ENCODE data around the gene SLC23A1. TPM values are rescaled to one million over a fixed set of nuclear protein-coding genes. Genes with fewer than 3 reads are reported as not detected.
A peak's percentile ranks its signal among the peaks of the same experiment; 100 is the strongest.

SLC23A1 gene
- total and polyA plus RNA-seq, 2 of the 13 experiments (the other 11 are each of a cell fraction or from before 2014, with no cell fraction given): 6.0 to 6.6 TPM

- TF ChIP-seq HOXA9 (CRISPR knock-in tag; IDR thresholded peaks at IDR 0.05; ENCODE audit: borderline replicate concordance): no peak
Measured at GRCh38 chr5:139407517-139407916, 24.4 kb upstream of the SLC23A1 start (continued).

- 0% methylated on average over 2 of the region's 2 CpGs for WGBS (ENCODE audit: low lambda C conversion rate)
- CTCF ChIA-PET (ENCODE audit: low intra/inter-chr PET ratio, low total read pairs): no interaction called here
- Histone ChIP-seq H4K20me1 (ENCODE audit: insufficient read depth, low read length) (no peaks in the 10 kb centered on the region; the same call in 1 of the 2 replicates), H3K36me3 (replicated peaks in 1 of 2; ENCODE audit: control insufficient read depth in 1 of 2, insufficient read depth in 2 of 2, low read length in 2 of 2) (no peaks in the 10 kb centered on the region), H3K4me3 (replicated peaks in 1 of 3; ENCODE audit: insufficient read depth in 1 of 3, low read depth in 2 of 3, low read length in 3 of 3) (peak overlapping the region in 1 of 3 experiments; percentile 14; a peak in 1 of 6 replicates), H3K9ac (ENCODE audit: insufficient read depth, low read depth, low read length) (no peak overlapping the region), H3K27me3 (ENCODE audit: control insufficient read depth in 1 of 2, insufficient read depth in 2 of 2, low read length in 2 of 2) (no peaks in the 10 kb centered on the region), H3K4me2 (ENCODE audit: low read depth, low read length) (peak overlapping the region; percentile 68), H3K27ac (ENCODE audit: extremely low read length, insufficient read depth, low read length) (peak overlapping the region; percentile 27), H3K4me1 (ENCODE audit: insufficient read depth, low read length) (peaks cover 52% of the 10 kb centered on the region), H3K9me3 (ENCODE audit: low read length) (no peaks in the 10 kb centered on the region), H2AFZ (ENCODE audit: low read length) (no peak overlapping the region), H3K79me2 (ENCODE audit: insufficient read depth, low read length) (peaks cover 2% of the 10 kb centered on the region)
- intact Hi-C loops (cut with micrococcal nuclease; ENCODE audit: unreplicated experiment) (no loop called here), in situ Hi-C loops (cut with HindIII; ENCODE audit: extremely low pct_ligation_motif_present, low pct_unique_long_range_greater_than_20kb) (no loop called here)
- FAIRE-seq: peak; percentile 57
- ATAC-seq: peak; percentile 12; the same call in 1 of the 3 replicates
- DNase-seq (ENCODE audit: low spot score): no peak
- no TSS peak for BruUV-seq (replicated peaks)
- POLR2A ChIA-PET: interaction anchor here (1.0 to 2.6 kb wide), 6 partner anchors 19 to 154 kb away, joined by 4 to 16 read pairs (median 6); partner anchors contain the start of genes DNAJC18, PAIP2 and UBE2D2
- TF ChIP-seq BHLHE40 (IDR thresholded peaks at IDR 0.05; ENCODE audit: low read length) (peak; percentile 93), SAP130 (CRISPR knock-in tag; IDR thresholded peaks at IDR 0.05; ENCODE audit: low read depth) (peak; percentile 55; the same call in 1 of the 2 replicates), USF2 (IDR thresholded peaks at IDR 0.05; ENCODE audit: low read depth, low read length) (peak; percentile 69), USF2 (CRISPR knock-in tag; IDR thresholded peaks at IDR 0.05; ENCODE audit: borderline replicate concordance) (peak; percentile 92; the same call in 1 of the 2 replicates), CENPT (CRISPR knock-in tag; IDR thresholded peaks at IDR 0.05; ENCODE audit: low read depth) (no peak), PHF20 (CRISPR knock-in tag; IDR thresholded peaks at IDR 0.05) (peak; percentile 64), SIX1 (CRISPR knock-in tag; IDR thresholded peaks at IDR 0.05; ENCODE audit: borderline replicate concordance) (no peak), ZNF609 (CRISPR knock-in tag; IDR thresholded peaks at IDR 0.05; ENCODE audit: borderline replicate concordance) (no peak), DBP (CRISPR knock-in tag; IDR thresholded peaks at IDR 0.05; ENCODE audit: not compliant biosample characterization) (no peak), PAXIP1 (CRISPR knock-in tag; conservative IDR thresholded peaks at IDR 0.05) (0 out of 2 replicates have a peak, but pooled peaks have one; percentile 34)
Measured at GRCh38 chr5:139406963-139407362, 23.9 kb upstream of the SLC23A1 start.

Data from HepG2 (cell line).